Activated CD4-positive, alpha-beta T cell treated with anti-CD3 and anti-CD28 coated beads, Interleukin-10, Interleukin-2, amounts not matched to agents 100 ng/mL and 50 ng/mL, durations not matched to agents 16 hours and 8 hours (primary cell): ENCODE data around the gene PTPRD.

Source experiments
- DNase-seq: peaks from one replicate; pipeline ENCODE4 v3.0.0-alpha.2; 2020

PTPRD gene

GRCh38 chr9:9231946-9232345 is 1380.9 kb downstream of the PTPRD start:
- DNase-seq = no peak

DNA sequence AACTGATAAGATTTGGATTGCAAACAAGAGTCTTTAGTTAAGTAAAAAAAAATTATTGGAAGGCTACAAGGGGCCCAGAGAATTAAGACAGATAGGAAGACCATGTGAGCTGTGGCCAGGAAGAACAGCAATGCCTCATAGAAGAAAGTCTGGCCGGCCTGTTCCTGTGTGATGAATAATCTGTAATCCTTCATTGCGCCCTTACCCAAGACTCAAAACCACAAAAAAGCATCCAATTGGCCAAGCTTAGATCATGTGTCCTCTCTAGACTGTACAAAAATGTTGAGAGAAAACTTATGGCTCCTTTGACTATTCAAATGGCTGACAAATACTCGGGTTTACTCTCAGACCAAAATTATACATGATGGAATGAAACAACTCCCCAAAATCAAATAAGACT is 1383.5 kb downstream of the PTPRD start:
- no peak for DNase-seq

GRCh38 chr9:9223175-9223574 is 1389.6 kb downstream of the PTPRD start:
- no peak for DNase-seq

DNA sequence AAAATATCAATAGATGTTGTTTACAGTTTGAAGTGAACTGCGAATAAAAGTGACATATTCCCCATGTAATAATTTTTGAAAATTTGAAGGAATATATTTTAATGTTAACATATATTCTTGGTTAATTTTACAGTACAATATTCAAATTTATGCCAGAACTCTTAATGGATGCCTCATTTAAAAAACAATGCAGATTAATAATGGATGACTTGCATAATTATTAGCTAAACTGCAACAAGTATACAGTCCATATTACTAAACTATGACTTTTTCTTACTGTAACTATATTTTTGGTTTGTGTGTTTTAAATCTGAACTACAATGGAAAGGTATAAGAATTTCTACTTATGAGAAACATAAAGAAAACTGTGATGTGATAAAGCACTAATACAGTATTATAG is 1390.1 kb downstream of the PTPRD start:
- DNase-seq = no peak

DNA sequence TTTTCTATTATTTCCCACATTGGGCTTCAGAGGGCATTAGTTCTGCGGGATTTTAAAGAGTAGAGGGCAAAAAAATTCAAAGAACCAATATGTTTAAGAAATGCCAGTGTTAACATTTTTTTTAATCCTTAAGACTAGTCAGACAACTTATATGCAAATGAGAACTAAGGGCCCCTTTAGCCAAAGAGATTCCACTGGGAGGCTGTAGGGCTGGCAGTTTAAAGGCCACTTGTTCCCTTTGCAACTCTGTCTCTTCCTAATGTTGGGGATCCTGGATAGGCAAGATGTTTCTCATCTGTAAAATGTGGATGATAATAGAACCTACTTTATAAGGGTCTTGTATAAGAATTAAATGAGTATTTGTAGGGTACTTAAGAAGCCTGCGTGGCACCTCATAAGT is 1395.9 kb downstream of the PTPRD start:
- no peak for DNase-seq

DNA sequence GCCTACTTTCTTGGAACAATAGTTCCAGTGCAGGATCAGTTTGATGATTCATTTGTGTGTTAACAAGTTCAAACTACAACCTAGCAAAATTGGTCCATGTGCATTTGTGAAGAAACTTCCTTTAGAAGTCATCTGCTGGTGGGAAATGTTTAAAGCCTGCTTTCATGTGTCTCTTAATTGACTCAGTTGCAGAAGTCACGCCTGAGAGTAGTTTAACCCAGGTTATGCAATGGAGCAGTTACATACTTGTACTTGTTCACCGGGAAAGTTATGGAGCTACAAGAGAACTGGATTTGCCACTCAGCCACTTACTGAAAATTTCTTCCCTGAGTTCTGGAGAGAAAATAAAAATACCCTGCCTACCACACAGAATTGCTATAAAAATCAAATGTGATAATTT is 1397.8 kb downstream of the PTPRD start:
- no peak for DNase-seq

- no peak for DNase-seq
These were observed 1398.7 kb downstream of the PTPRD start for GRCh38 chr9:9214066-9214465.

DNA sequence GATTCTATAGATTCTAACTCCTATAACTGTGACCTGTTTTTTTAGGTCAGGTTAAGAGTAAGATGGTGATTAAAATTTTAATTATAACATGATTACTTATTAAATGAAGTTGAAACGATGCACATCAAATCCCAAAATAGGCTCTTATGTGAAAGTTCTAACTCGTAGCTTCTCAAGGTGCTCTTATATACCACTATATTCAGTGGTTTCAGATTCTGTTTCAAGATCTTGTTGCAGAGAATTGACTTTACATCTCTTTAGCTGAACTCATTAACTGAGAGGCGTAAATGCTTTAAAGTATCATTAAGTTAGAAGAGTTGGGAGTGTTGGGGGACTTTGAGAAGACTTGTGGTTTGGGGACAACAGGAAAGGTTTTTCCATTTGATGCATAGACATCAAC is 1399.8 kb downstream of the PTPRD start:
- no peak for DNase-seq

DNA sequence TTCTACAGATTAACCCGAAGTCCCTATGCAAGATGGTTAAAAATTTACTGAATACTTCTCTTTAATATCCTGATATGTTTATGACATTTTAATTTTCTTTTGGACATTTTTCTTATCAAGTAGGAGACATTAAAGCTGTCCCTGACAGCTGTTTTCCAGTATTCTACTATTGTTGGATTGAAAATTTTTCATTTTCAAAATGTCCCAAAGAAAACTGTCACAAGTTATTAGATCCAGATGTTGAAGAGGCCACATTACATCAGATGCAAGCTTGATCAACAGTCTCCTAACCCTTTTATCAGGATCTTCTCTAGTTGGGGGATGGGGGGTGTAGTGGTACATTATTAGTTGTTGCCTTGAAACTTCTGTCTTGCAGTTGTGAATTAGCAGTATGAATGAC is 1410.5 kb downstream of the PTPRD start:
- no peak for DNase-seq

GRCh38 chr9:9186086-9186485 is 1426.7 kb downstream of the PTPRD start:
- DNase-seq = no peak

GRCh38 chr9:9182431-9182830 is 1430.4 kb downstream of the PTPRD start:
- DNase-seq = no peak

DNA sequence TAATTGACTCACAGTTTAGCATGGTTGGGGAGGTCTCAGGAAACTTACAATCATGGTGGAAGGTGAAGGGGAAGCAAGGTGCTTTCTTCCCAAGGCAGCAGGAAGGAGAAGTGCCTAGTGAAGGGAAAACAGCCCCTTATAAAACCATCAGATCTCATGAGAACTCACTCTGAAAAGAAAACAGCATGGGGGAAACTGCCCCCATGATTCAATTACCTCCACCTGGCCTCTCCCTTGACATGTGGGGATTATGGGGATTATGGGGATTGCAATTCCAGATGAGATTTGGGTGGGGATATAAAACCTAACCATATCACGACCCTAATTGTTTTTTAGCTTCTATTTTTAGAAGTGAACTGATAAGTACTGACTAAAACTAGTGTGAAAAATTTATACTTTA is 1435.7 kb downstream of the PTPRD start:
- DNase-seq = no peak

GRCh38 chr9:9174358-9174757 is 1438.4 kb downstream of the PTPRD start:
- DNase-seq = no peak

DNA sequence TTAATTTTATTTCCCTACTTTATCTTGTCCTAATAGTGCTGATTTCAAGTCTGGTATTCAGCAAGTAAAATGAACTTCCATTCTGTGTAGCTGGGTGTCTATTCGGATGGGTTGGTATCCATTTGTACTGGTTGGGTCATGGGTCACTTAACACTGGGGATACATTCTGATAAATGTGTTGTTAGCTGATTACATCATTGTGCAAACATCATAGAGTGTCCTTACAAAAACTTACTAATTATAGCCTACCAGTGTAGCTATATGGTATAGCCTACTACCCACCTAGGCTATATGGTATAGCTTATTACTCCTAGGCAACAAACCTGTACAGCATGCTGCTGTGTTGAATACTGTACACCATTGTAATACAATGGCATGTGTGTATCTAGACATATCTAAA is 1439.5 kb downstream of the PTPRD start:
- DNase-seq = no peak

- no peak for DNase-seq
These were observed 1442.2 kb downstream of the PTPRD start for GRCh38 chr9:9170439-9171134.

- no peak for DNase-seq
These were observed 1470.8 kb downstream of the PTPRD start for GRCh38 chr9:9142001-9142400.

DNA sequence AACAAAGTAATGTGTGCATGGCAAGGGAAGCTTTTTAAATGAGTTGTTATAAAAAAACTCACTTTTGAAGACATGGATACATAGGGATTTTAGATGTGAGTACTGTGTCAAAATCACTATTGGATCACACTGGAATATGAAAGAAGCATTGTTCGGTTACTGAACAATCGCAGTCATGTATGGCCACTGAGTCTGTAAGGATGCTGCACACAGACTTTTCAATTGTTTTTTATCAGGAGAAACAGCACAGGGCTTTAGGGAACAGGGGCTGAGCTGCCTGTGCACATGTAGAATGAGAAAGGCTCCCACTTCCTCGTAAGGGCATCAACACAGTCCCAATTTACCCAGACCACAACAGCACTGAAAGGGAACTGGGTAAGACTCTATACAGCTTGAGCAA is 1479.3 kb downstream of the PTPRD start:
- no peak for DNase-seq

DNA sequence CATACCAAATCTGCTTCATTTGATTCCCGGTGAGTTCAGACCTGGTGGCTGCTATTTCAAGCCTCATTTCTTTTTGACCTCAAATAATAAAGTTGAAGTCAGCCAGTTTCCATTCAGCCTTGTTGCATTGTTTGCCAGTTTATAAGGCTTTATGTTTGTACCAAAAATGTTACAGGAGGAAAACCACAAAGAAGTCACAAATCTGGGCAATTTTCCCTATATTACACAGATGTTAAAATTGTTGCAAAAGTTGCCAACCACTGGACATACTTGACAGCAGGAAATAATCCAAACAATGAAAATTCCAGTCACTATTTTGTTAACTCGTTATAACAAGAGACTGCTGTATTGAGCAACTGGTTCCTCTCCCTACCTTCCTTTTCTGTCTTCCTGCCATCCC is 1488.2 kb downstream of the PTPRD start:
- no peak for DNase-seq

GRCh38 chr9:9122230-9122875 is 1490.4 kb downstream of the PTPRD start:
- no peak for DNase-seq

DNA sequence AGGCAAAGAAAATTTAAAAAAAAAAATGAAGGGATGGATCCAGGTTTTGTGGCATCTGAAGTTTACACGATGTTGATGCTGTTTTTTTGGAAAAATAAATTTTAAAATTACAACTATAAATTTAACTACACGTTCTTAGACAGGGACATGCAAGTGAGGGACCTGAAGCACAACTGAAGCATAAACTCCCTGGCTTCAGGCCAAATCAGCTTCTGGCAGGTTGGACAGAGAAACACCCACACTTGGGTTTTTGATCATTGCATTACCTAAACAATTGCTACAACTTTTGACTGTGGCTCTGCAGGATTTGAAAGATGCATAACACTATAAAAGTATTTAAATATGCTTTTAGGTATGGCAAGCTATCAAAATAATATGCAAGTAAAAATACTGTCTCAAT is 1494.9 kb downstream of the PTPRD start:
- no peak for DNase-seq

- no peak for DNase-seq
These were observed 1500.6 kb downstream of the PTPRD start for GRCh38 chr9:9112001-9112720.

DNA sequence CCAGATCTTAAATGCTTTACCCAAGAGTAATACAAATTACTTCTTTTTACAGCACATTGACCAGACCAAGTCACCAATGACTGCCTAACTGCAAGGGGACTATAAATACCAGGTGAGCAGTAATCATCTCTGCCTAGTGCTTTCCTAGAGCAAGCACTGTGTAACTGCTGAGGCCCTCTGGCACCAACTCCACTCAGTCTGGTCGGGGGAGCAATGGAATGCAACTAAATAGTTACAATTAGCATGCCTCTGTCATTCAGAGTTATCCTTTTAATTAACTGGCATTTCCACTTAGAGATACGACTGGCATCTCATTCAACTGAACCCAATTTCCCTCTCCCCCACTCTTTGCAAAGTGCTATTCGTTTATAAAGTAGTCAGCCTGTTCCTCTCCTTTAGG is 1504.2 kb downstream of the PTPRD start:
- DNase-seq = no peak

GRCh38 chr9:9102295-9102694 is 1510.5 kb downstream of the PTPRD start:
- no peak for DNase-seq

DNA sequence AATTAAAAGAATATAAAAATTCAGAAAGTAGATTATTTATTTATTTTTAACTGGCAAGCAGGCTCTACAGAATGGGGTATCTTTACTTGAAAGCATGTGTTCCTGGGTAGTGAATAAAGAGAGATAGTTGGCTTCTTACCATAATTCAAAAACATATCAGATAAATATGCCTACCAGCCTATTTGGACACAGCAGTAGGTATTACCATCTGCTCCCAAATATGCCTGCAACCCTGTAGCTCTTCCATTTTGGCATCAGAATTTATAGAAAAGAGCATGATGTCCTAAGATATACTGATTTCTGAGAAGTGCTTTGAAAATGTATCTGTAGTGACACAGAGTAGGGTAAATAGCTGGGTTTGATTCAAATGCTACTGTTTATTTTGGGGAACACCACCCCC is 1512.7 kb downstream of the PTPRD start:
- no peak for DNase-seq
